ENCODE data around the gene SYN1. TPM values are rescaled to one million over a fixed set of nuclear protein-coding genes. Genes with fewer than 3 reads are reported as not detected.
A peak's percentile ranks its signal among the peaks of the same experiment; 100 is the strongest.
"Not testable (repeated sequence)": the region's sequence is repeated elsewhere in the genome, so short reads cannot be mapped to it uniquely, and the experiment has no call there.

The SYN1 gene
- 0.53 TPM in 1 of 2 replicates, not detected in the other for total RNA-seq (ENCODE audit: low replicate concordance)

DNA sequence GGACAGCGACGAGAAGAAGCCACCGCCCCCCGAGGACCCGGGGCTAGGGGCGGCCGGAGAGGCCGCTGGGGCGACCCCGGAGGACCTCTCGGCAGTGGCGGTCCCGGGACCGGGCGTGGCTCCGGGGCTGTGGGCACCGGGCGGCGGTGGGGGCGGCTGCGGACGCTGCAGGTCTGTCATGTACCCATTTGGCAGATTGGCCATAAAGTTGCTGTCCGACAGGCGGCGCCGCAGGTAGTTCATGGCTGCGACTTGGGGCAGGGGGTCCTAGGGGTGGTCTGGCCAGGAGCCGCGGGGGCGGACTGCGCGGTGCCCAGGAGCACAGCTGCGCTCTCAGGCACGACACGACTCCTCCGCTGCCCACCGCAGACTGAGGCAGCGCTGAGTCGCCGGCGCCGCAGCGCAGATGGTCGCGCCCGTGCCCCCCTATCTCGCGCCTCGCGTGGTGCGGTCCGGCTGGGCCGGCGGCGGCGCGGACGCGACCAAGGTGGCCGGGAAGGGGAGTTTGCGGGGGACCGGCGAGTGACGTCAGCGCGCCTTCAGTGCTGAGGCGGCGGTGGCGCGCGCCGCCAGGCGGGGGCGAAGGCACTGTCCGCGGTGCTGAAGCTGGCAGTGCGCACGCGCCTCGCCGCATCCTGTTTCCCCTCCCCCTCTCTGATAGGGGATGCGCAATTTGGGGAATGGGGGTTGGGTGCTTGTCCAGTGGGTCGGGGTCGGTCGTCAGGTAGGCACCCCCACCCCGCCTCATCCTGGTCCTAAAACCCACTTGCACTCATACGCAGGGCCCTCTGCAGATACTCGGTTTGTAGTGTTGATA lies at the start of gene SYN1:
Gene SYN1 (minus strand): TSS at position 372 of the 817 bp plus-strand sequence. CDS start 129 bp downstream, at position 243.
- peak within 1 kb of the TSS; percentile 62 for H3K4me2 ChIP-seq
- H2AFZ ChIP-seq (replicated peaks), result no peak within 1 kb of the TSS
- H3F3A ChIP-seq (ENCODE audit: low read depth), result no peaks in the 10 kb centered on the region
- H3K27me3 ChIP-seq, result peaks cover 7% of the 10 kb centered on the region
- H3K36me3 ChIP-seq, result no peaks in the 10 kb centered on the region
- DNase-seq (ENCODE audit: low spot score), result peak; percentile 93
- no peaks in the 10 kb centered on the region for H4K20me1 ChIP-seq (ENCODE audit: low read depth)
- H3K4me1 ChIP-seq, result no peaks in the 10 kb centered on the region
- peaks cover 15% of the 10 kb centered on the region for H3K9me3 Mint-ChIP-seq
- no peak within 1 kb of the TSS for H3K27ac Mint-ChIP-seq
- peak within 1 kb of the TSS; percentile 38 for H3K4me3 ChIP-seq
- no peak within 1 kb of the TSS for H3K27ac ChIP-seq
- H3K9me3 ChIP-seq (ENCODE audit: low read depth), result no peaks in the 10 kb centered on the region
- peaks cover 32% of the 10 kb centered on the region for H3K27me3 Mint-ChIP-seq (ENCODE audit: insufficient read depth, low read depth)
- TF ChIP-seq, protein P1, sequence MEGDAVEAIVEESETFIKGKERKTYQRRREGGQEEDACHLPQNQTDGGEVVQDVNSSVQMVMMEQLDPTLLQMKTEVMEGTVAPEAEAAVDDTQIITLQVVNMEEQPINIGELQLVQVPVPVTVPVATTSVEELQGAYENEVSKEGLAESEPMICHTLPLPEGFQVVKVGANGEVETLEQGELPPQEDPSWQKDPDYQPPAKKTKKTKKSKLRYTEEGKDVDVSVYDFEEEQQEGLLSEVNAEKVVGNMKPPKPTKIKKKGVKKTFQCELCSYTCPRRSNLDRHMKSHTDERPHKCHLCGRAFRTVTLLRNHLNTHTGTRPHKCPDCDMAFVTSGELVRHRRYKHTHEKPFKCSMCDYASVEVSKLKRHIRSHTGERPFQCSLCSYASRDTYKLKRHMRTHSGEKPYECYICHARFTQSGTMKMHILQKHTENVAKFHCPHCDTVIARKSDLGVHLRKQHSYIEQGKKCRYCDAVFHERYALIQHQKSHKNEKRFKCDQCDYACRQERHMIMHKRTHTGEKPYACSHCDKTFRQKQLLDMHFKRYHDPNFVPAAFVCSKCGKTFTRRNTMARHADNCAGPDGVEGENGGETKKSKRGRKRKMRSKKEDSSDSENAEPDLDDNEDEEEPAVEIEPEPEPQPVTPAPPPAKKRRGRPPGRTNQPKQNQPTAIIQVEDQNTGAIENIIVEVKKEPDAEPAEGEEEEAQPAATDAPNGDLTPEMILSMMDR (IDR thresholded peaks at IDR 0.05), result peak; percentile 9
- TF ChIP-seq EZH2 (IDR thresholded peaks at IDR 0.05), result no peak
- TF ChIP-seq EZH2phosphoT487 (IDR thresholded peaks at IDR 0.05), result no peak
- peak within 1 kb of the TSS; percentile 75 for H3K4me3 Mint-ChIP-seq
- H3K4me1 Mint-ChIP-seq, result peaks cover 3% of the 10 kb centered on the region
- H3K9ac ChIP-seq, result no peak within 1 kb of the TSS
- no peaks in the 10 kb centered on the region for H3K36me3 Mint-ChIP-seq
- H3K79me2 ChIP-seq (ENCODE audit: low read depth), result no peaks in the 10 kb centered on the region

DNA sequence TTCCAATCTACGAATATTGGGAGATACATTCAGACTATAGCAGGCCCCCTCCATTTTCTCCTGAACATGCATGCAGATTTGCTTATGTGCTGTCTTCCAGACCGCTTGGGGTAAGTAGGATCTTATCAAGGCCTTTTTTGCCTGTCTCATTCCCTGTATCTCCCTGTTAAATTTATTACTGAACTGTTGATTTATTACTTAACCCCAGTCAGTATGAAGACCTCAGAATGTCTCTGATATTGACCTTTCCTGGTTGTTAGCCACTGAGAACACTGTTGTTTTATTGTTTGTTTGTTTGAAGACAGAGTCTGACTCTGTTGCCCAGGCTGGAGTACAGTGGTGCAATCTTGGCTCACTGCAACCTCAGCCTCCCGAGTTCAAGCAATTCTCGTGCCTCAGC lies 46.1 kb upstream of the SYN1 start:
- H3K4me1 ChIP-seq; H3K9me3 Mint-ChIP-seq; H3K4me3 ChIP-seq; H3K4me3 Mint-ChIP-seq; H3K36me3 Mint-ChIP-seq; H4K20me1 ChIP-seq (ENCODE audit: low read depth); H3K79me2 ChIP-seq (ENCODE audit: low read depth); H2AFZ ChIP-seq (replicated peaks); H3K4me1 Mint-ChIP-seq; H3F3A ChIP-seq (ENCODE audit: low read depth); H3K27me3 Mint-ChIP-seq (ENCODE audit: insufficient read depth, low read depth); H3K9ac ChIP-seq; H3K27me3 ChIP-seq; H3K36me3 ChIP-seq; H3K4me2 ChIP-seq; H3K27ac Mint-ChIP-seq; DNase-seq (ENCODE audit: low spot score); H3K27ac ChIP-seq; H3K9me3 ChIP-seq (ENCODE audit: low read depth): not testable (repeated sequence)

DNA sequence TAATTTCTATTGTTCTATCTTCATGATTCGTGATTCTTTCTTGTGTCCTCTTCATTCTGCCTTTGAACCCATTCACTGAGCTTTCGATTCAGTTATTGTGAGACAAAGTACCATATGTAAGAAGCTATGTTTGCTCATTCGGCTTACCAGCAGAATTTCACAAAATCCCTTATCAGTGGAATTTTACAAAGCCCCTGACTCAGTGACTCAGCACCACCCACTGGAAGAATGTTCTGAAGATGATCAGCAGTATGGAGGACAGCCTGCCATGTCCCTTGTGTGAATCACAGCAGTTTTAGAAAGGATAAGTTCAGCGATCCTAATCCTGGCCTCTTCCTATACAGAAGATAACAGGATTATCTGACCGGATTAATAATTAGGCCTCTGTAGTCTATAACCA lies 45.1 kb upstream of the SYN1 start:
- H3K27me3 Mint-ChIP-seq (ENCODE audit: insufficient read depth, low read depth), result peaks cover 2% of the 10 kb centered on the region
- no peaks in the 10 kb centered on the region for H3K9me3 Mint-ChIP-seq

More for the DNA sequence above, 45.1 kb upstream of the SYN1 start:
- Histone ChIP-seq H3K79me2 (ENCODE audit: low read depth) (no peaks in the 10 kb centered on the region), H3K27ac (no peak overlapping the region), H2AFZ (replicated peaks) (no peak overlapping the region), H3K36me3 (no peaks in the 10 kb centered on the region), H3K4me1 (no peaks in the 10 kb centered on the region), H4K20me1 (ENCODE audit: low read depth) (no peaks in the 10 kb centered on the region), H3K9ac (no peak overlapping the region), H3F3A (ENCODE audit: low read depth) (peaks cover under 1% of the 10 kb centered on the region), H3K27me3 (no peaks in the 10 kb centered on the region), H3K4me3 (no peak overlapping the region), H3K9me3 (ENCODE audit: low read depth) (no peaks in the 10 kb centered on the region), H3K4me2 (no peak overlapping the region)
- no peaks in the 10 kb centered on the region for H3K36me3 Mint-ChIP-seq
- H3K4me3 Mint-ChIP-seq, result no peak overlapping the region
- no peak overlapping the region for H3K27ac Mint-ChIP-seq
- TF ChIP-seq EZH2 (IDR thresholded peaks at IDR 0.05), result no peak
- TF ChIP-seq, protein P1 (IDR thresholded peaks at IDR 0.05), result no peak
- no peak for TF ChIP-seq EZH2phosphoT487 (IDR thresholded peaks at IDR 0.05)
- no peak for DNase-seq (ENCODE audit: low spot score)
- no peaks in the 10 kb centered on the region for H3K4me1 Mint-ChIP-seq

Data from neural progenitor cell (in vitro differentiated cells).